ENCODE data around the gene MRPS34. TPM values are rescaled to one million over a fixed set of nuclear protein-coding genes. Genes with fewer than 3 reads are reported as not detected.

The MRPS34 gene
- total RNA-seq, result 36.1 and 37.0 TPM in 2 replicates

DNA sequence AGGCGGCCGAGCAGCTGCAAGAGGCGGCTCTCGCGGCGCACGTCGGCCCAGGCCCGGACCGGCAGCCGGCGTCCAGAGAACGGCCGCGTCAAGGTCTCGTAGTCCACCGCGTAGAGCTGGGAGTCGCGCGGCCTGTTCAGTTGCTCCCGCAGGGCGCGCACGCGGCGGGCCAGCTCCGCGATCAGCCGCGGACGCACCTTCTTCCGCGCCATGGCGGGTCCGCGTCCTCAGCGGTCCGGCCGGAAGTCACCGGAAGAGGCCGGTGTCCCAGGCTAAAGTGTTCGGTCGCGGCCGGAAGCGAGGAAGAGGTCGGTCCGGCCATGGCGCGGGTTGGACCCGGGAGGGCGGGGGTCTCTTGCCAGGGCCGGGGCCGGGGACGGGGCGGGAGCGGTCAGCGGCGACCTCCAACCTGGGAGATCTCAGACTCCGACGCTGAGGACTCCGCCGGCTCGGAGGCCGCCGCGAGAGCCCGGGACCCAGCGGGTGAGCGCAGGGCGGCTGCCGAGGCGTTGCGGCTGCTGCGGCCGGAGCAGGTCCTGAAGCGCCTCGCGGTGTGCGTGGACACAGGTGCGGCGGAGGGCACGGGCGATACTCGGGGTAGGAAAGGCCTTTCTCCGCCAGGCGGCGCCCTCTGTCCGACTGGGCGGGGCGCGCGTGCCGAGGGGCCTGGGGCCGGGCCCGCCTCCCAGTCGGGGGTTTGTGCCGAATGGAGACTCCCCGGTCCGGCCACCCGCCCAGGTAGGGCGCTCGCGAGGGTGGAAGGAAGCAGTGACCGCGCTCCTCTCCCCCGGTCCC is at the start of gene MRPS34:
Gene MRPS34, minus strand, starts transcription at position 227 of the 795 bp plus-strand sequence. Its CDS starts 15 bp downstream, at position 212.

DNA sequence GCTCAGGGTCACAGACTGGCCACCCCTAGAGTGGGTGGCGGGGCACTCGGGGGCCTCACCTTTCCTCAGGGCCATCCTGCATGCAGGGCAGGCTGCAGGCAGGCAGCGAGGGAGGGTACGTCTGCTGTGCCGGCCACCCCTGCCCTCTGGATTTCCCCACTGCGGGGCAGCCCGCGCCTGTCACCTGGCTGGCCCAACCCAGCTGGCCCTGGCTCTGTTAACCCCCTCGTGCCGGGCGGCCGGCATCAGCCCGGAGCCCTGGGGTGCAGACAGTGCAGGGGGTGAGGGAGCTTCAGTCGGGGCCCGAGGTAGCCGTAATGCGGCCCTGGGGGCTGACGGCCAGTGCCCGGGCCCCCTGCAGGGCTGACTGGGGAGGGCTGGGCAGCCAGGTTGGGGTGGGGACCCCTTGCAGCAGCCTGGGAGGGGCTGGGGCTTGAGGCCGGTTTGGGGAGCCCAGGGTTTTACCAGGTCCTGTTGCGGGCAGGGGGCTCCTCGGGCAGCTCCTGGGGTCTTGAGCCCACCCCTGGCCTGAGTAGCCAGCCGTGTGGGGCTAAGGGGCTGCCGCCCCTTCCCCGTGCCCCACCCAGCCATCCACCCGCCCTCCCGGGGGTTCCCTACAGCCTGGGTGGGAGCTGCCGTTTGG is 20.8 kb upstream of the MRPS34 start, which contains the start of gene IGFALS:
Gene IGFALS, minus strand, starts transcription at position 128 of the 643 bp plus-strand sequence. Its CDS starts 53 bp downstream, at position 75.

GRCh38 chr16:1782408-1783264 is 9.7 kb upstream of the MRPS34 start, which contains the start of the genes NUBP2 and SPSB3:
NUBP2 (plus strand) TSS chr16:1782960; CDS start chr16:1783021, 61 bp downstream.
SPSB3 (minus strand) TSS chr16:1782571; CDS start chr16:1781483, 1,088 bp downstream.

GRCh38 chr16:1772362-1772907 is 499 bp downstream of the MRPS34 start, which contains the start of gene EME2:
EME2 (plus strand) TSS chr16:1772810; CDS start chr16:1773228, 418 bp downstream.

GRCh38 chr16:1771188-1771863 is 1.6 kb downstream of the MRPS34 start, which contains the start of gene NME3:
NME3 (minus strand) TSS chr16:1771543; CDS start chr16:1771534, 9 bp downstream.

Small RNA genes within 50 kb of the gene (small RNA-seq; reads per million reads assigned to genes)
- gene MIR3177, result not detected

Other genes starting within 250 kb of the MRPS34 start
- 20.3 and 32.8 TPM in 2 replicates for gene TMEM204, start 239.5 kb downstream of the MRPS34 start, total RNA-seq
- gene IFT140, start 161.1 kb downstream of the MRPS34 start, total RNA-seq, result 39.8 and 44.9 TPM in 2 replicates
- gene CRAMP1, start 160.8 kb downstream of the MRPS34 start, total RNA-seq, result 13.2 and 17.2 TPM in 2 replicates
- 23.2 and 24.9 TPM in 2 replicates for gene JPT2, start 94.9 kb downstream of the MRPS34 start, total RNA-seq
- 66.5 and 67.5 TPM in 2 replicates for gene MAPK8IP3, start 66.9 kb downstream of the MRPS34 start, total RNA-seq
- gene NME3, start 1.6 kb downstream of the MRPS34 start, total RNA-seq, result 35.1 and 37.2 TPM in 2 replicates
- 15.7 and 15.9 TPM in 2 replicates for gene EME2, start 324 bp downstream of the MRPS34 start, total RNA-seq
- gene SPSB3, start 9.4 kb upstream of the MRPS34 start, total RNA-seq, result 28.1 and 30.4 TPM in 2 replicates
- gene NUBP2, start 9.8 kb upstream of the MRPS34 start, total RNA-seq, result 50.3 and 67.8 TPM in 2 replicates
- gene IGFALS, start 20.6 kb upstream of the MRPS34 start, total RNA-seq, result 0.16 and 0.24 TPM in 2 replicates
- 12.8 and 17.2 TPM in 2 replicates for gene HAGH, start 53.7 kb upstream of the MRPS34 start, total RNA-seq
- 34.7 and 37.8 TPM in 2 replicates for gene FAHD1, start 54.1 kb upstream of the MRPS34 start, total RNA-seq
- 0.61 and 1.1 TPM in 2 replicates for gene MEIOB, start 99.0 kb upstream of the MRPS34 start, total RNA-seq
- 0.16 TPM in 1 of 2 replicates, not detected in the other for gene HS3ST6, start 145.3 kb upstream of the MRPS34 start, total RNA-seq
- gene MSRB1, start 170.1 kb upstream of the MRPS34 start, total RNA-seq, result 15.3 and 24.9 TPM in 2 replicates
- gene RPL3L, start 181.6 kb upstream of the MRPS34 start, total RNA-seq, result not detected in 2 replicates
- gene NDUFB10, start 186.4 kb upstream of the MRPS34 start, total RNA-seq, result 63.9 and 89.5 TPM in 2 replicates
- gene RPS2, start 191.7 kb upstream of the MRPS34 start, total RNA-seq, result 1,254 and 1,380 TPM in 2 replicates
- not detected in 2 replicates for gene RNF151, start 193.7 kb upstream of the MRPS34 start, total RNA-seq
- 23.9 and 26.9 TPM in 2 replicates for gene TBL3, start 198.9 kb upstream of the MRPS34 start, total RNA-seq
- 0.12 TPM in 1 of 2 replicates, not detected in the other for gene NOXO1, start 208.3 kb upstream of the MRPS34 start, total RNA-seq
- gene GFER, start 211.1 kb upstream of the MRPS34 start, total RNA-seq, result 10.7 and 11.4 TPM in 2 replicates
- 1.1 and 1.9 TPM in 2 replicates for gene SYNGR3, start 216.8 kb upstream of the MRPS34 start, total RNA-seq
- gene ZNF598, start 236.7 kb upstream of the MRPS34 start, total RNA-seq, result 30.1 and 30.8 TPM in 2 replicates
- not detected in 2 replicates for gene NPW, start 246.7 kb upstream of the MRPS34 start, total RNA-seq